ENCODE results near the gene CCDC32. TPM values are rescaled to one million over a fixed set of nuclear protein-coding genes. Genes with fewer than 3 reads are reported as not detected.

Gene CCDC32
- total and polyA plus RNA-seq, 2 of the 13 experiments (the other 11 are each of a cell fraction or from before 2014, with no cell fraction given), result 10.8 to 23.2 TPM

DNA sequence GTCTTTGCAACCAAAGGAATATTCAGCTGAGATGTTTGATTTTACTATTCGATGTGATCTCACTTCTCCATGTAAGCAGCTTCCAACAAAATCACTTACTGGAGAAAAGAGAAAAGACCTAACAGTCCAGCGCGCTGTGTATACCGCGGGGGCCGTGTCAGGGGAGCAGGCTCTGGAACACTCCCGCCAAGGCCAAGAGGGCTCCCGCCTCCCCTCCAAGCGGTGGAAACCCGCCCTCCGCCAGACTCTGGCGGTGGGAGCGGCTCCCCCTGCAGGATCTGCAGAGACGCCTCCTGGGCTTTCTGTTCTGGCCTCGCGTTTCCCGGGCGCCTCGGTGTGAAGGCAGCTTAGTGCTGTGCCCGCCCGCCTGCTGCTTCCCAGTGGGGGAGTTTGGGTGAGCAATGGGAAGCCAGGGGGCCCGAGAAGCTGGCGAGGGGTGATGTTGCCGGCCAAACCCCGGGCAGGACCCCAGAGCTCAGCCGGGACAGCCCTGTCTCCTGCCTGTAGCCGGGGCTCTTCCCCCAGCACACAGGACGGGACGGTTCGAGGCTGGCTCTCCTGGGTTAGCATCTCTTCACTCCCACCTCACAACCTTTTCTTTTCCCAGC, 57.8 kb downstream of the CCDC32 start (continued):
- TF ChIP-seq, protein P1, sequence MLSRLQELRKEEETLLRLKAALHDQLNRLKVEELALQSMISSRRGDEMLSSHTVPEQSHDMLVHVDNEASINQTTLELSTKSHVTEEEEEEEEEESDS (CRISPR knock-in tag; IDR thresholded peaks at IDR 0.05; ENCODE audit: borderline replicate concordance), result no peak
- TF ChIP-seq ZNF724P (CRISPR knock-in tag; IDR thresholded peaks at IDR 0.05; ENCODE audit: borderline replicate concordance) (no peak), TCF7 (IDR thresholded peaks at IDR 0.05; ENCODE audit: low read depth) (no peak), SIX4 (CRISPR knock-in tag; IDR thresholded peaks at IDR 0.05) (no peak), KAT2B (IDR thresholded peaks at IDR 0.05; ENCODE audit: borderline replicate concordance, low read depth, low read length) (no peak), SP5 (CRISPR knock-in tag; IDR thresholded peaks at IDR 0.05; ENCODE audit: borderline replicate concordance, low read depth) (0 out of 2 replicates have a peak, but pooled peaks have one; percentile 41), ZKSCAN8 (CRISPR knock-in tag; IDR thresholded peaks at IDR 0.05; ENCODE audit: borderline replicate concordance) (no peak), ZNF598 (CRISPR knock-in tag; IDR thresholded peaks at IDR 0.05; ENCODE audit: borderline replicate concordance) (peak; percentile 80; the same call in 1 of the 2 replicates)
- TF ChIP-seq, protein P2, sequence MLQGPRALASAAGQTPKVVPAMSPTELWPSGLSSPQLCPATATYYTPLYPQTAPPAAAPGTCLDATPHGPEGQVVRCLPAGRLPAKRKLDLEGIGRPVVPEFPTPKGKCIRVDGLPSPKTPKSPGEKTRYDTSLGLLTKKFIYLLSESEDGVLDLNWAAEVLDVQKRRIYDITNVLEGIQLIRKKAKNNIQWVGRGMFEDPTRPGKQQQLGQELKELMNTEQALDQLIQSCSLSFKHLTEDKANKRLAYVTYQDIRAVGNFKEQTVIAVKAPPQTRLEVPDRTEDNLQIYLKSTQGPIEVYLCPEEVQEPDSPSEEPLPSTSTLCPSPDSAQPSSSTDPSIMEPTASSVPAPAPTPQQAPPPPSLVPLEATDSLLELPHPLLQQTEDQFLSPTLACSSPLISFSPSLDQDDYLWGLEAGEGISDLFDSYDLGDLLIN (CRISPR knock-in tag; IDR thresholded peaks at IDR 0.05; ENCODE audit: borderline replicate concordance), result peak; percentile 68; the same call in 1 of the 2 replicates
- TF ChIP-seq, protein P3, sequence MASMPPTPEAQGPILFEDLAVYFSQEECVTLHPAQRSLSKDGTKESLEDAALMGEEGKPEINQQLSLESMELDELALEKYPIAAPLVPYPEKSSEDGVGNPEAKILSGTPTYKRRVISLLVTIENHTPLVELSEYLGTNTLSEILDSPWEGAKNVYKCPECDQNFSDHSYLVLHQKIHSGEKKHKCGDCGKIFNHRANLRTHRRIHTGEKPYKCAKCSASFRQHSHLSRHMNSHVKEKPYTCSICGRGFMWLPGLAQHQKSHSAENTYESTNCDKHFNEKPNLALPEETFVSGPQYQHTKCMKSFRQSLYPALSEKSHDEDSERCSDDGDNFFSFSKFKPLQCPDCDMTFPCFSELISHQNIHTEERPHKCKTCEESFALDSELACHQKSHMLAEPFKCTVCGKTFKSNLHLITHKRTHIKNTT (CRISPR knock-in tag; IDR thresholded peaks at IDR 0.05), result no peak
- TF ChIP-seq, protein P4, sequence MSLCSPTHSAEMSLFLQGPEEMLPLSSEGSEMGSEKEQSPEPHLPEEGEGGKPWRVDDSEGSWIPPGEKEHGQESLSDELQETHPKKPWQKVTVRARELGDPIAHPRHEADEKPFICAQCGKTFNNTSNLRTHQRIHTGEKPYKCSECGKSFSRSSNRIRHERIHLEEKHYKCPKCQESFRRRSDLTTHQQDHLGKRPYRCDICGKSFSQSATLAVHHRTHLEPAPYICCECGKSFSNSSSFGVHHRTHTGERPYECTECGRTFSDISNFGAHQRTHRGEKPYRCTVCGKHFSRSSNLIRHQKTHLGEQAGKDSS (CRISPR knock-in tag; IDR thresholded peaks at IDR 0.05; ENCODE audit: borderline replicate concordance, low read depth), result 0 out of 2 replicates have a peak, but pooled peaks have one; percentile 31
- TF ChIP-seq, protein P5, sequence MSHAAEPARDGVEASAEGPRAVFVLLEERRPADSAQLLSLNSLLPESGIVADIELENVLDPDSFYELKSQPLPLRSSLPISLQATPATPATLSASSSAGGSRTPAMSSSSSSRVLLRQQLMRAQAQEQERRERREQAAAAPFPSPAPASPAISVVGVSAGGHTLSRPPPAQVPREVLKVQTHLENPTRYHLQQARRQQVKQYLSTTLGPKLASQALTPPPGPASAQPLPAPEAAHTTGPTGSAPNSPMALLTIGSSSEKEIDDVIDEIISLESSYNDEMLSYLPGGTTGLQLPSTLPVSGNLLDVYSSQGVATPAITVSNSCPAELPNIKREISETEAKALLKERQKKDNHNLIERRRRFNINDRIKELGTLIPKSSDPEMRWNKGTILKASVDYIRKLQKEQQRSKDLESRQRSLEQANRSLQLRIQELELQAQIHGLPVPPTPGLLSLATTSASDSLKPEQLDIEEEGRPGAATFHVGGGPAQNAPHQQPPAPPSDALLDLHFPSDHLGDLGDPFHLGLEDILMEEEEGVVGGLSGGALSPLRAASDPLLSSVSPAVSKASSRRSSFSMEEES (CRISPR knock-in tag; IDR thresholded peaks at IDR 0.05), result no peak
- TF ChIP-seq, protein P6, sequence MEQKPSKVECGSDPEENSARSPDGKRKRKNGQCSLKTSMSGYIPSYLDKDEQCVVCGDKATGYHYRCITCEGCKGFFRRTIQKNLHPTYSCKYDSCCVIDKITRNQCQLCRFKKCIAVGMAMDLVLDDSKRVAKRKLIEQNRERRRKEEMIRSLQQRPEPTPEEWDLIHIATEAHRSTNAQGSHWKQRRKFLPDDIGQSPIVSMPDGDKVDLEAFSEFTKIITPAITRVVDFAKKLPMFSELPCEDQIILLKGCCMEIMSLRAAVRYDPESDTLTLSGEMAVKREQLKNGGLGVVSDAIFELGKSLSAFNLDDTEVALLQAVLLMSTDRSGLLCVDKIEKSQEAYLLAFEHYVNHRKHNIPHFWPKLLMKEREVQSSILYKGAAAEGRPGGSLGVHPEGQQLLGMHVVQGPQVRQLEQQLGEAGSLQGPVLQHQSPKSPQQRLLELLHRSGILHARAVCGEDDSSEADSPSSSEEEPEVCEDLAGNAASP (CRISPR knock-in tag; IDR thresholded peaks at IDR 0.05; ENCODE audit: borderline replicate concordance), result 0 out of 2 replicates have a peak, but pooled peaks have one; percentile 16
- TF ChIP-seq, protein P7, sequence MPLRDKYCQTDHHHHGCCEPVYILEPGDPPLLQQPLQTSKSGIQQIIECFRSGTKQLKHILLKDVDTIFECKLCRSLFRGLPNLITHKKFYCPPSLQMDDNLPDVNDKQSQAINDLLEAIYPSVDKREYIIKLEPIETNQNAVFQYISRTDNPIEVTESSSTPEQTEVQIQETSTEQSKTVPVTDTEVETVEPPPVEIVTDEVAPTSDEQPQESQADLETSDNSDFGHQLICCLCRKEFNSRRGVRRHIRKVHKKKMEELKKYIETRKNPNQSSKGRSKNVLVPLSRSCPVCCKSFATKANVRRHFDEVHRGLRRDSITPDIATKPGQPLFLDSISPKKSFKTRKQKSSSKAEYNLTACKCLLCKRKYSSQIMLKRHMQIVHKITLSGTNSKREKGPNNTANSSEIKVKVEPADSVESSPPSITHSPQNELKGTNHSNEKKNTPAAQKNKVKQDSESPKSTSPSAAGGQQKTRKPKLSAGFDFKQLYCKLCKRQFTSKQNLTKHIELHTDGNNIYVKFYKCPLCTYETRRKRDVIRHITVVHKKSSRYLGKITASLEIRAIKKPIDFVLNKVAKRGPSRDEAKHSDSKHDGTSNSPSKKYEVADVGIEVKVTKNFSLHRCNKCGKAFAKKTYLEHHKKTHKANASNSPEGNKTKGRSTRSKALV (CRISPR knock-in tag; IDR thresholded peaks at IDR 0.05), result 0 out of 2 replicates have a peak, but pooled peaks have one; percentile 46
